Measurements from ENCODE around the gene EPS15. TPM values are rescaled to one million over a fixed set of nuclear protein-coding genes. Genes with fewer than 3 reads are reported as not detected.

Gene EPS15
- total and polyA plus RNA-seq, 9 of the 15 experiments (the other 6 are each of a cell fraction or from before 2014, with no cell fraction given), result 23.1 to 69.0 (median 41.7) TPM

GRCh38 chr1:51518033-51518585, 957 bp downstream of the EPS15 start (continued):
- TF ChIP-seq CTCF (IDR thresholded peaks at IDR 0.05 in 2 of 3, conservative IDR thresholded peaks at IDR 0.05 in 1 of 3; ENCODE audit: insufficient read depth in 2 of 3, low read depth in 1 of 3, low read length in 3 of 3) (no peak), BHLHE40 (IDR thresholded peaks at IDR 0.05; ENCODE audit: low read length) (peak; percentile 95), GATA2 (CRISPR knock-in tag; IDR thresholded peaks at IDR 0.05) (peak; percentile 90), ZNF766 (CRISPR knock-in tag; conservative IDR thresholded peaks at IDR 0.05) (peak; percentile 91), NBN (IDR thresholded peaks at IDR 0.05; ENCODE audit: low read depth) (peak; percentile 91), ZKSCAN1 (IDR thresholded peaks at IDR 0.05; ENCODE audit: low read depth, low read length) (peak; percentile 32), CTBP1 (IDR thresholded peaks at IDR 0.05; ENCODE audit: borderline replicate concordance) (peak; percentile 100), RAD21 (CRISPR knock-in tag; conservative IDR thresholded peaks at IDR 0.05 in 1 of 2, IDR thresholded peaks at IDR 0.05 in 1 of 2) (peak in 1 of 2 experiments; percentile 2; a peak in 1 of 4 replicates), POU5F1 (IDR thresholded peaks at IDR 0.05; ENCODE audit: borderline replicate concordance, low read depth, low read length, partially characterized antibody) (no peak), PML (IDR thresholded peaks at IDR 0.05; ENCODE audit: low read length) (peak; percentile 85), KDM4B (IDR thresholded peaks at IDR 0.05; ENCODE audit: borderline replicate concordance in 2 of 2, low read depth in 1 of 2) (0 out of 4 replicates have a peak, but pooled peaks of 1 of the 2 experiments have one; percentile 83), SIX5 (IDR thresholded peaks at IDR 0.05; ENCODE audit: borderline replicate concordance in 1 of 2, insufficient read depth in 1 of 2, low read depth in 1 of 2, low read length in 2 of 2) (no peak), CBX3 (IDR thresholded peaks at IDR 0.05; ENCODE audit: borderline replicate concordance in 1 of 2, low read length in 2 of 2) (peak in 1 of 2 experiments; percentile 79; a peak in 2 of 3 replicates), ZEB2 (IDR thresholded peaks at IDR 0.05) (peak; percentile 100), TSHZ1 (CRISPR knock-in tag; IDR thresholded peaks at IDR 0.05) (peak; percentile 82), NR2C2 (CRISPR knock-in tag; IDR thresholded peaks at IDR 0.05) (no peak), NR2C2 (tag; IDR thresholded peaks at IDR 0.05) (peak; percentile 67), HEY1 (CRISPR knock-in tag; IDR thresholded peaks at IDR 0.05; ENCODE audit: borderline replicate concordance) (peak; percentile 52; the same call in 1 of the 2 replicates), BCLAF1 (IDR thresholded peaks at IDR 0.05; ENCODE audit: borderline replicate concordance in 1 of 2, control insufficient read depth in 1 of 2, low read depth in 2 of 2, low read length in 1 of 2) (peak in 1 of 2 experiments; percentile 77; a peak in 1 of 4 replicates)

All from K562 (cell line).